ENCODE results near the gene ARHGAP26. TPM values are rescaled to one million over a fixed set of nuclear protein-coding genes. Genes with fewer than 3 reads are reported as not detected.

Gene ARHGAP26
- total RNA-seq, 1 donor from 2014 or later, result 10.6 TPM

DNA sequence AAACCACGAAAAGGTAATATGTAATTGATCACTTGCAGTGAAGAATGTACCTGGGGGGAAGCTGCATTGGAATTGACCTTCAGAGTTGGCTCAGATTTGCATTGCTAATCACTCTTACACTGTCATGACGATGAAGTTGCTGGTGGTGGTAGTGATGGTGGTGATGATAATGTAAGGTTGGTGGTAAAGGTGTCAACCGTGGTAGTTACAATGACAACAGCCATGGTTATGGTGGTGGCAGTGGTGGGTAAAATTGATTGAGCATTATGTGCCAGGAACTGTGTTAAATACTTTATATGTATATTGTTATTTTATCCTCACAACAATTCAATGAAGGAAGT lies 350.9 kb downstream of the ARHGAP26 start:
- no peak for DNase-seq

DNA sequence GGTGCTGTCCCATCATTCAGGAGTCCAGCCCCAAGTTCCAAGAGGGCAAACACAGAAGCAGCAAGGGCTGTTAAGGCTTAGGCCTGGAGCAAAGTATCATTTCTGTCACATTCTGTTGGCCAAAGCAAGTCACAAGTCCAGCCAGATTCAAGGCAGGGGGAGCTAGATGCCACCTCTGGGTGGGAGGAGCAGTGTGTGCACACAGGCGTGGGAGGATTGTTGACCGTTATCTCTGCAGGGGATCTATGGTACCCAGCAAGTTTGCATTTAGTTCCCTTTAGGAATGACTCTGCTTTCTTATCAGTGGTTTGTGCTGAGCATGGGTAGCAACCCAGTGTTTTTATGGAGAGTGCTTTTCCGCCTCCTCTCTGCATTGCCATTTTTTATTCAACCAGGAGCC lies 354.4 kb downstream of the ARHGAP26 start:
- no peak for DNase-seq

DNA sequence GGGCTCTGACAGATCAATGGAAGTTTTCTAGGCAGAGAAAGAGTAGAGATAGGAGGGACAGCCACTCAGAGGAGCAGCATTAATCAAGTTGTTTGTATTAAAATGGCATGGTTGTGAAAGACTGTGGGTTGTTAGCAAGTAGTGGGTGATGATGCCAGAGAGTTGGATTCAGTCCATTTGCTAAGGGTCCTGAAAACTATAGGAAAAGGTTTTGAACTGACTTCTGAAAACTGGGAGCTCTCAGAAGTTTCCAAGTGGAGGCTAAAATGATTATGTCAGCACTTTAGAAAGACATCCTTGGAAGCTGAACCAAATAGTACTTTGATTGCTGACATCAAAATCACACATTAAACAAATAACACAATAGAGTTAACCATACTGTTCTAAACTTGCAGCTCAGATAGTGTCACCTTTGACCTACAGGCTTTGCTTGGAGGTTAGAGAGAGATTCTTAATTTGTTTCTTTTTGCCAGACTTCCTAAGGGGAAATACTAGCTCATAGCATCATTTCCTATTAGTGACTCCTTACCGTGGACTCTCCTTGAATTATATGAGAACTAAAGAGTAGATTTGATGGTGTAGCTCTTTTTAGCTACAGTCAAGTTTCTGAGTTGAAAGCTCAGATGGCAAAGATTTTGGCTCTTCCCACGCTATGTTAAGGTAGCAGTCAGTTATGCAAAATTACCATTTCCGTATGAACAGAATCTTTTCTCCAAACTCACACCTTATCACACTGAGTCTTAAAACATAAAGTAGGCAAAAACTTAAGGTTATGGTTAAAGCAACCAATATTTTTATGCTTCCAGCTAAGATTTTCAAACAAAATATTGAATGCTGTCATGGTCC lies 356.2 kb downstream of the ARHGAP26 start:
- DNase-seq, result no peak

DNA sequence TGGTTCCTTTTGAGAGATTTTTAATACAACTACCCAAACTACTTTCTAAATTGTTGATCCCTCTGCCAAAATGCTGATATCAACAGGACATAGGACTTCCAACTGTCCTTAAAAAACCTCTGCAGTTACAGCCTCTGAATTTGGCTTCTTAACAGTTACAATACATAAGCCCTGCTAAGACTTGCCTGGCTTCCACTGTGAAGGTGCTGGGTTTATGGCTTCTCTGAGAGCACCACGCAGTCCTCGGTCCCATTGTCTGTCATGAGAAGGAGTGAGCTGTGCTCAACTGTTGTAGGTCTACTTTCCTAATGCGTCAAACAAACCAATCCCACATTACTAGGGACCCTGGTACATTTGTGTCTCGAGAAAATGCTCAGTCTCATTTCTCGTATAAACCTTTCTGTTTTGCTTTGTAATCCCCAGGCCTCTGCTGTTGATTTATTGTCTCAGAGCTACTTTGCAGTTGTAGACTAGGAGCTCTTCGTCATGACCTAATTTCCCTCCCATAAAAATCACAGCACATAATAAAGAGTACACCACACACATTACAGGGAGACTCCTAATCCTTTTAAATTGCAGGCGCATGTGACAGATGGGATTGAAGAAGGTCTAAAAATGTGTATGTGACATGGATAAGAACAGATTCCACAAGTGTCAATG lies 358.4 kb downstream of the ARHGAP26 start:
- no peak for DNase-seq

DNA sequence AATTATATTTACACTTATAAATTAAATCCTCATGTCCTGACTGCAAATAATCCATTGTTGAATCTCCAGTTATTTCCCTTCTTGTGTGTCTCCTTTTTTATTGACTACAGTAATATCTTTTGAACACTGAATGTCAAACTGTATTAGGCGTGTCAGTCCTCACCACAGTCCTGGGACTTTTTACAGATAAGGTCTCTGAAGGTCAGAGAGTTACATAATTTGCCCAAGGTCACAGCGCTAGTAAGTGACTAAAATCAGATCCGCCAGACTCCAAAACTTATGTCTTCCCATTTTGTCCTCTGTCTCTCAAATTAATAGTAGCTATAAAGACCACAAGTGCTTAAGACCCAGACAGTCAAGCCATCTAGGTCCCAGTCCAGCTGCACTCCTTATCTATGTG lies 359.0 kb downstream of the ARHGAP26 start:
- no peak for DNase-seq

DNA sequence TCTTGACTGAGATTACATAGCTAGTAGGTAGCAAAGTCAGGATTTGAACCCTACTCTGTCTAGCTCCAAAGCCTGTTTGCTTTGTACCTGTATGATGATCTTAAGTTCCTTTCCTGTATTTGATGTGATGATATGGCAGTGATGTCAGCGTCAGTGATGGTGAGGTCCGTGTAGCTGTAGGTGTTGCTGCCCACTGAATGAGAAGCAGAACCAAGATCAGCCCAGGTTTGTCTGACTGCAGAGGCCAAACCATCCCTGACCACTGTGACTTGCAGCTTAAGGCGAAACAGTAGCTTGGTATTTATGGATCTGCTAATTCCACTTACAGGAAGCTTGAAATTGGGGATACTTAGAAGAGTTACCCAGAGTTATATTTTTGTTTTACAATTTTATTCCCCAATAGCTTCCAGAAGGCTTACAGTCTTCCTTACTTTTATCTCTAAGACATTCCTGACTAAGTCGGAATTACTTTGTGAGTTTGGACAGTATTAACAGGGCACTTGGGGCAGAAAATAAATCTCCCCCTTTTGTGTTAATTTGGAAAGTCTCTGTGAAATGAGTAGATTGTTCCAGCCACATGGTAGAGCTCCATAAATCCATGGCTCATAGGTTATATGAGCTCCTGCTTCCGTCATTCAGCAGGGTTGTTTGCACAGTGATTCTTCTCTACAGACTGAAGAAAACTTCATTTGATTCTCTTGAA lies 359.9 kb downstream of the ARHGAP26 start:
- no peak for DNase-seq

DNA sequence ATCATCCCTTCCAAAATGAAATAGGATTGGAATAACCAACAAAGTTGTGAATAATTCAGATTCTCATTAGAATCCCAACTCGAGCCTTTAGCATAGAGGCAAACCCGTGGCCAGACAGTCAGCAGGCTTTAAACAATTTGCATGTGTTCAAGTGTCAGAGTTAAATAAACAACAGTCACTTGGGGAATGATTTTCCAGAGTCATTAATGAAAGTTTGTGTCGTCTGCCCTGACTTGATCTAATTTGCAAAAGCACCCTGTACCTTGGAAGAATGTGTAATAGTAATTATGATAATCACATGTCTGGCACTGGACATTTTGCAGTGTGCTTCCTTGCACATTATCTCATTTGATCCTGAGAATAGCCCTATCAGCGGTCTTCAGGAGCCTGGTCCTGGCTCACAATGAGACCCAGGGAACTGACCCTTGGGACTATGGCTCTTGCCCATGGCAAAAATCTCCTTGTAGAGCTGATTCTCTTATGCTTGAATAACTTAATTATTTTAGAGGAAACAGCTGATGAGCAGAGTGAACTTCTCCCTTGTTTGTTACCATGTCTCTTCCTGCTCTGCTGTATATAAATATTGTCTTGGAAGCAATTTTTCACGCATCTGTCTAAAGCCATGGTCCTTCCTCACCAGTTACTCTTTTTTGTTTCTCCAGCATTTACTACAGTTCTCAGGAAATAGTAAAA lies 360.6 kb downstream of the ARHGAP26 start:
- no peak for DNase-seq

DNA sequence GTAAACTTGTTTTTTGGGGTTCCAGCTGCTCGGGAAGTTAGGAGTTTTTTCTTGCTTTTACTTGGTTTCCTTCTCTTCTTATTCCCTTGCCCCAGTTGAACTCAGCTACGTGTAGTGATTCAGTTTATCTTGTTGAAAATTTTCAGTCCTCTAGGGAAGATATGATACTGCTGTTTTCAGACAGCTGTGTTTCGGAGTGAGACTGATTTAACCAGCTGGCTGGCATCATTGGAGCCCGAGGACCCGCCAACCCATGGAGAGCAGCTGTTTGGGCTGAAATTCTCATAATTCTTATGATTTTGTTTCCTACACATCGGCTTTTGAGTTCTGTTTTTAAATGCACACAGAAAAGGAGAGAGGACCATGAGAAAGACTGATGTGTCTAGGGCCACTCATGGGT lies 361.8 kb downstream of the ARHGAP26 start:
- no peak for DNase-seq

DNA sequence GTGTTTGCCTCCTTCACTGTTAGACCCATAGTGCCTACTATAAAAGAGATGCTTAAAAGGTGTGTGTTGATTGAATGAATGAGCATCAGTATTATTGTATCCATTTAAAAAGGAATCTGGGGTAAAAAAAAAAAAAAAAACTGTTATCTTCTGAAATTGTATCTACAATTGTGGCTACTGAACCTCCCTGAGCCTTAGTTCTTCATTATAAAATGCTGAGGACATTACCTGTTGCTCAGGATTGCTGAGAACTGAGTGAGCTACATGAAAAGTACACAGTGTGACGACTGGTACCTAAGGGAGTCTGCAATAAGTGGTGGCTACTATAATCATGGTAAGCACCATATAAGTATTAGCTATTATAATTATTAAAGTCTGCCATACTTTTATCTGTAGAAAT lies 362.6 kb downstream of the ARHGAP26 start:
- no peak for DNase-seq

DNA sequence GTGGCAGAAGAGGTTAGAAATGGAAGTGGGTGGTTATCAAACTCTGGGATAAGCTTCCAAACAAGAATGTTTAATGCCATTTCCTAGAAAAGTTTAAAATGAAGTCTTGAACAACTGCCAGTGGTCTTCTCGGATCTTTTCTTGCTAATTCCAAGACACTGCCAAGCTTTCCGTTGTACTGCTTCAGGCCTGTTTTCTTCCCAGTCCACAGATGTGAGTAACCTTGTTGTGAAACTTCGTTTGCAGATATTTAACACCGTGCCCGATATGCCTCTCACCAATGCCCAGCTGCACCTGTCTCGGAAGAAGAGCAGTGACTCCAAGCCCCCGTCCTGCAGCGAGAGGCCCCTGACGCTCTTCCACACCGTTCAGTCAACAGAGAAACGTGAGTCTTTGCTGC lies 363.5 kb downstream of the ARHGAP26 start:
- no peak for DNase-seq

DNA sequence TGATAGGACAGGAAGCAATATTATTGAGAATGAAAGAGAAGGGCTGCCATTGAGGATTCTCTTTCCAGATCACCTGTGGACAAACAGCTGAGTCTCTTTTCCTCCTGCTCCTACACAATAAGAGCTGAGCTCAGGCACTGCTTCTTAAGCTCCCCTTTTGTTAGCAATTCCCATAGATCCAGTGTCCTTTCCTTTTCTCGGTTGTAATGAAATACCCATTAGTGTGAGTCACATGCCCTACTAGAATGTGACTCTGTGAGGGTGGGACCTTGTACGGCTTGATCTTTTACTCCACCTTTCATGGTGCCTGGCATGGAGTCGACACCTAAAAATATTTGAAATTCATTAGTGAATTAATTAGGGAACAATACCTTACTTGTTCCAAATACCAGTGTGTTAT lies 364.1 kb downstream of the ARHGAP26 start:
- no peak for DNase-seq

DNA sequence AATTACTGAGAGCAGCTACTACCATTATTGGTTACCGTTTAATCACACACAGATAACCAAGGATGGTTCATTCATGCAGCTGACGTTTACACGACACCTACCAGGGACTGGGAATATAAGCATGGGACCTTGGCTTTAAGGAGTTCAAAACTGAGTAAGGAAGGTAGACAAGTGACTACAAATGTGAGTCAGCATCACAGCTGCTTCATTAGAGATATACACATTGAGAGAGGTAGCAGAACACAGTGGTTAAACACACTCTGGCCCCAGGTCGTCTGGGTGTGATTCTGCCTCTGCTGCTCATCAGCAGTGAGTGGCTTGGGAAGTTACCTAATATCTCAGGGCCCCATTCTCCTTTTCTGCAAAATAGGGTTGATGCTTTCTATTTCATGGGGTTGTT lies 364.7 kb downstream of the ARHGAP26 start:
- no peak for DNase-seq

DNA sequence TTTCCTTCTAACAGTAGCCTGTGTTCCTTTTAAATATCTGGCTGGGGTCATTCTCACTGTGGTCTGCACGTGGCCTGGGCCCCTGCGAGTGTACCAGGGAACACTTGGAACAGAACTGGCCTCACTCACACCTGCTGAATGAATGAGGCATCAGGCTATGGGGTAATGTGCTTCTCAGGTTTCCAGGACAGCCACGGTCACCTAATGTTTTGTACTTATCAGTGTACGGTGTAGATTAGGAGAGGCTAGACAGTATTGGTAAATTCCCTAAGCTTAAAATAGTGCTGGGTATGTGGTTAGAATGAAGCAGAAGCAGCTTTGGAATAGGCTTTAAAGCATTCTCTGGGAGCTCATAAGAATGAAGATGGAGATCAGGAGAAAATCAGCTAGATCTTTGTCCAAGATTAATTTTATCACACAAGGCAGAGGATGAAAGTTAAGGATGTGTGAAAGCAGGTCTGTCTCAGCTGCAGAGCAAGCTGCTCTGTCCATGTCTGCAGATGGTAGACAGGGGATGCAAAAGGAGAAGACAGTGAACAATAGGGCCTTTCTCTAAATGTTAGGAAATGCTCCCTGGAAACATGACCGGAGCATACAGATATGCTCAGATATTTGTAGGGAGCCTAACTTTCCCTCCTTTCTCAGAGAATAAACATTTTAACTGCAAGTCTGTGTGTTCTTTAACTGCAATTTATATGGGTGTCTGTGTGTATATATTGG lies 365.8 kb downstream of the ARHGAP26 start:
- no peak for DNase-seq

DNA sequence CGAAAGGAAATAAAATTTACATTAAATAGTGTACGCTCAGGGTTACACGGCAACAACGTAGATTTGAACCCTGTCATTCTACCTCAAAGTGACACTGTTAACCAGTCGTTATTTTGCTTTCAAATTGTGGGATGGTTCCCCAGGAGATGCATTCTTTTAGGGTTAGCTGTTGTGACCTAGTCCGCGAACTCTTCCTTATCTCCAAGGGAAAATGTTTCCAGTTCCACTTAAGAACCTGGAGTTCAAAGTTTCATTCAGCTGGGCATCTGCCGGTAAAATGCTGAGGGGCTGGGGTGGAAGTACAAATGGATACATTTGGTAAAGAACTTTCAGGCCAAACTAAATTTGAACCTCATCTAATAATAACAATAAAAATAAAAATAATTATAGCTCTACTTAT lies 368.7 kb downstream of the ARHGAP26 start:
- DNase-seq, result no peak

DNA sequence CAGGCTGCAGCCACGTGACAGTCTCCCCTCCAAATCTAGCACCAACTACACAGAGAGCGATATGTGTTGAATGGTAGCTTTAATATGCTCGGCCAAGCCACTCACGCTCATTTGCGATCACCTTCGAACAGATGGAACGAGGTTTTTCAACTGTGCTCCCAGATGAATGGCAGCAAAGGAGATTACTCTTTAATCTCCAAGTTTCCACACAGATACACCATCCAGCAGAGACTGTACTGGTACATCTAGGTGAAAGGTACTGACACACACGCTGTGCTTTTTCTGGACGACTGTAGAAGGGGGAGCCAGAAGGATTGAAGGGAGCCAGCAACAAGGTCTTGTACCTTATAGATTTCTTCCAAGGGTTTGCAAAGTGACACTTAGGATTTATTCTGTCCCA lies 369.4 kb downstream of the ARHGAP26 start:
- no peak for DNase-seq

DNA sequence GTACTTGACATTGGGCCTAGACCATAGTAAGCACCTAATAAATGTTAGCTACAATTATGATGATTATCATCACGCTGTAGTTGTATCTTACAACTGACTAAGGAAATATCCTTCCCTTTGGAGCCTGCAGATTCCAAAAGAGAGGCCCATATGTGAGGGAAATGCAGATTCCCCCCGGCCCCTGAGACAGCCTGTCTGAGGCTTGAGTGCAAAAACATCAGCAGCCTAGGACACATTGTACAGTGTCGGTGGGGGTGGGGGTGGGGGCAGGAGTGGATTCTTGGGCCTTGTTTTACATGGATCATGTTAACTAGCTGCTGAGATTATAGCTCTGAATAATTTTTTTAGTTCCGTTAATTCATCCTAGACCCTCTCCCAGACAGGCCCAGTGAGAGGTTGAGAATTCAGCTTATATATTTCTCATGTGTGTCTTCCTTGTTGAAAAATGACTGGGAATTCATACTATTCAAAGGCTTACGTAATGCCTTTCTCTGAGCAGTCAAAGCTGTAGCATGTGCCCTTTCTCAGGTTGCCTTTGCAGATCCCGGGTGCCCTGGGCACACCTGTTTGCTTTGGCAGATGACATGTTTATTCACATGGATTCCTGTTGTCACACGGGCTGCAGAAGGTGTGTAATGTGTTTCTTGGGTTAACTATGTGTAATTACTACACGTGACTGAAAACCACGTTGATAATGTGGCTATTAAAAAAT lies 370.5 kb downstream of the ARHGAP26 start:
- DNase-seq, result no peak

DNA sequence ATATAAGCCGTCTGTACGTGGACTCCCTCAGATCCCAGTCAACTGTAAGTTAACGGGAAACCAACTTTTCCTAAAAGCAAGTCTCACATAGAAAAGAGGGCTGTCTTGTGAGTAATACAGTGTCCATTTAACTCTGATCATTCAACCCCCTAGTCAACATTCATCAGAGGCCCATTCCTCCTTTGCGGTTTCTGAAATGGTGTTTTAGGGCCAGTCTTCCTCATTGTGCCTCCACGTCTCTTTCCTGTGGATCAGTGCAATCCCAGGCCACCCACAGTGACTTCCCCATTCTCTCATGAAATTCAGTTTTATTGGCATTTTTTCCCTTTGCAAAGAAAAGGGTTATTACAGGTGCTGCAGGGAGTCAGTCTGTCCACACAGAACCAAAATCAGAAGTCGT lies 371.5 kb downstream of the ARHGAP26 start:
- DNase-seq, result no peak

DNA sequence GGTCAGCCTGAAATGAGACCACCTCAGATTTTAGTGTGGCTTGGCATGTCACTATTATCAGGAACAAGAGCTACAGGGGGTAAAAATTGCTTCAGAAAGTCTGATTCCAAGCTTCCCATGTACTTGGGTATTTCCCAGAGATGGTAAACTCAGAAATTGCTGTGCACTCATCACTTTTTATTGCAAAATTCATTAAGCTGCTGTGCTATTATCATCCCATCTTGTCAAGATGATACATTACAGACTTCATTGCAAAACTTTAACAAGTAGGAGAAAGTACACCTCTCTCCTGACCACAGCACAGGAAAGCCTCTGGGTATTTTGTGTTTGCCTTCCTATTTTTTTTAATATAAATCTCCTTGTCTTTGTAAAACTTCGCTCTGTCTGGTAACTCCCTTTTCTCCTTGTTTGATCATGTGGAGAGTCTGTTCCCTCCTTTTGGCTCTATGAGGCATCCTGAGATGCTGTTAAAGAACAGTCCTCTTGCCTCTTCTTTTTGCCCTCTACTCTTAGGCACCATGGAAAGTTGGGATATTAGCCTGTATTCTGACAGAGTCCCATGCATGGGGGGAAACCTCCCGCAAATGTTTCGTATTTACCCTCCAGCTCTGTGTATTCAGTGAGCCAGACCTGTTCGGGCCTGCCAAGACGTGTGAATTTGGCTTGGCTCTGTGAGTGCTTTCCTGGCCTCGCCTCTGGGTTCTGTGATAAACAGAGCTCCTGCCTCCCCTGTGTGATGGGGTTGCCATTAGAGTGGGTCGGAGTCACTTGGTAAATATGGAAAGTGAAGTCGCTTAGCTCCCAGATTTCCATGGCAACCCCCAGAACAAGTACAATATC lies 372.6 kb downstream of the ARHGAP26 start:
- peak; percentile 76 for DNase-seq

DNA sequence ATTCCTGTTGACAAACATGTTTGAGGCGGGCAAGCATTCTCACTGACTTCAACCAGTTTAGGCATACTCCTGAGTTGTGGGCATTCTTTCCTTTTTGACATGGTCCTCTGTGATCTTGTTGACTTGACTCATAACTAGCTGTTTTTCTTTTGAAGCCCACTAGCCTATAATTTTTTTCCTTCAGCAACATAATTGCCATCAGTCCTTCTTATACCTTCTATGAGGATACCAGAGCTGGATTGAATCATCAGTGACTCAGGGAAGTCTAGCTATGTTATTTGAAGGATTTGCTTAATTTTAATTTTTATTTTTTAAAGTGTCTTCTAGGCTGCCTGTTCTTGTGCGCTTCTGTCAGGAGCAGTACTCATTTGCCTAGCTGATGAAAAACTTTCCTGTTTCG lies 373.8 kb downstream of the ARHGAP26 start:
- no peak for DNase-seq
